Breast epithelium (tissue), 4 donors: Measurements from ENCODE around the gene GPER1. TPM values are rescaled to one million over a fixed set of nuclear protein-coding genes. Genes with fewer than 3 reads are reported as not detected.

Source experiments
- DNase-seq, 2 donors: peaks; one replicate each; pipeline ENCODE4 v3.0.0-alpha.2; 2019; ENCODE audit warnings: low spot score in 2 of 2
- H3K27ac ChIP-seq, 2 donors: fragments of 200-600 bp; sonication (generic) in 1 of 2; one replicate each; pipeline ENCODE4 v1.5.1; 2016 to 2019; ENCODE audit warnings: mild to moderate bottlenecking in 1 of 2
- H3K27me3 ChIP-seq, 2 donors: fragments of 200-600 bp; sonication (generic) in 1 of 2; one replicate each; pipeline versions ENCODE4 v1.5.1 to v1.6.0; 2017 to 2019; ENCODE audit warnings: control low read depth in 1 of 2, mild to moderate bottlenecking in 1 of 2
- H3K36me3 ChIP-seq: fragments of 200-600 bp; one replicate; pipeline ENCODE4 v1.5.1; 2019
- H3K4me1 ChIP-seq, 2 donors: fragments of 200-600 bp; sonication (generic); one replicate each; pipeline ENCODE4 v1.5.1; 2016 to 2019; ENCODE audit warnings: control low read depth in 1 of 2
- H3K4me3 ChIP-seq, 3 donors: fragments of 200-600 bp; sonication (generic); 1 replicate in 2 of 3; 2 replicates in 1 of 3; pipeline ENCODE4 v1.5.1; 2016 to 2019; ENCODE audit warnings: mild to moderate bottlenecking in 3 of 3, moderate library complexity in 2 of 3
- H3K9me3 ChIP-seq, 2 donors: fragments of 200-600 bp; sonication (generic) in 1 of 2; one replicate each; pipeline ENCODE4 v1.5.1; 2016 to 2019; ENCODE audit warnings: control low read depth in 1 of 2
- CTCF ChIP-seq, 3 donors: fragments of 450-650 bp; IDR thresholded peaks; one replicate each; pipeline ENCODE4 v1.5.1; 2016 to 2017; ENCODE audit warnings: antibody characterized with exemption in 3 of 3, mild to moderate bottlenecking in 3 of 3, moderate library complexity in 3 of 3
- POLR2A ChIP-seq: fragments of 450-650 bp; IDR thresholded peaks from one replicate; pipeline ENCODE4 v1.6.1; 2016; ENCODE audit warnings: antibody characterized with exemption, mild to moderate bottlenecking, moderate library complexity
- POLR2AphosphoS5 ChIP-seq, 3 donors: sonication (generic); formaldehyde crosslinking; IDR thresholded peaks; one replicate each; pipeline ENCODE4 v1.6.1; 2017; ENCODE audit warnings: antibody characterized with exemption in 3 of 3
- intact Hi-C: fragments of 100-400 bp; cut with DNase I; formaldehyde crosslinking; loops from one replicate; pipeline ENCODE4 v1.15.1; 2023; ENCODE audit warnings: low total_unique reads
- total RNA-seq, 3 donors: library from RNA; depleted of rRNA; stranded (reverse); fragments of >200 nt; gene quantifications; one replicate each; pipeline ENCODE4 v1.1.0, GENCODE V29; 2016

The GPER1 gene
- total RNA-seq, 3 donors from 2014 or later, result 2.6 to 3.3 (median 3.2) TPM

GRCh38 chr7:1055491-1055955 lies 32.4 kb upstream of the GPER1 start:
- Histone ChIP-seq H3K4me1 (peaks cover 14 to 19% of the 10 kb centered on the region in 2 donors), H3K9me3 (no peaks in the 10 kb centered on the region), H3K27me3 (no peaks in the 10 kb centered on the region), H3K4me3 (peak overlapping the region; percentile 37 to 55 (median 37)), H3K36me3 (no peaks in the 10 kb centered on the region), H3K27ac (peak overlapping the region; percentile 5 to 90)
- DNase-seq, result no peak
- intact Hi-C loops, result no loop called here
- TF ChIP-seq POLR2AphosphoS5 (IDR thresholded peaks at IDR 0.05) (no peak), CTCF (IDR thresholded peaks at IDR 0.05) (no peak), POLR2A (no peak)

GRCh38 chr7:1055956-1056784 lies 31.7 kb upstream of the GPER1 start:
- H3K27ac ChIP-seq, result peak overlapping the region in 1 of 2 donors; percentile 90

GRCh38 chr7:1056785-1057410 lies 31.0 kb upstream of the GPER1 start:
- Histone ChIP-seq H3K27me3 (no peaks in the 10 kb centered on the region), H3K27ac (peak overlapping the region in 1 of 2 donors; percentile 90), H3K4me1 (peaks cover 8 to 9% of the 10 kb centered on the region in 2 donors), H3K4me3 (peak overlapping the region; percentile 37 to 55 (median 37)), H3K9me3 (no peaks in the 10 kb centered on the region), H3K36me3 (no peaks in the 10 kb centered on the region)
- intact Hi-C loops, result no loop called here
- TF ChIP-seq POLR2A (no peak), CTCF (IDR thresholded peaks at IDR 0.05) (no peak), POLR2AphosphoS5 (IDR thresholded peaks at IDR 0.05) (no peak)
- no peak for DNase-seq

More at GRCh38 chr7:1055956-1056784, 31.7 kb upstream of the GPER1 start:
- TF ChIP-seq CTCF (IDR thresholded peaks at IDR 0.05) (no peak), POLR2A (no peak), POLR2AphosphoS5 (IDR thresholded peaks at IDR 0.05) (no peak)
- H3K36me3 ChIP-seq, result no peaks in the 10 kb centered on the region
- no peaks in the 10 kb centered on the region for H3K9me3 ChIP-seq
- intact Hi-C loops, result no loop called here
- peaks cover 14 to 15% of the 10 kb centered on the region in 2 donors for H3K4me1 ChIP-seq
- H3K4me3 ChIP-seq, result peak overlapping the region; percentile 37 to 55 (median 37)
- peak in 1 of 2 donors; percentile 56 for DNase-seq
- no peaks in the 10 kb centered on the region for H3K27me3 ChIP-seq

- Histone ChIP-seq H3K9me3 (no peaks in the 10 kb centered on the region), H3K27ac (no peak overlapping the region), H3K36me3 (no peaks in the 10 kb centered on the region), H3K4me3 (no peak overlapping the region), H3K4me1 (peaks cover under 1 to 2% of the 10 kb centered on the region in 2 donors), H3K27me3 (no peaks in the 10 kb centered on the region)
- intact Hi-C loops, result no loop called here
- TF ChIP-seq POLR2A, result no peak
- TF ChIP-seq CTCF (IDR thresholded peaks at IDR 0.05), result no peak
- no peak for TF ChIP-seq POLR2AphosphoS5 (IDR thresholded peaks at IDR 0.05)
- DNase-seq, result no peak
These were observed 30.3 kb upstream of the GPER1 start for GRCh38 chr7:1057416-1058291.
